ENCODE results near the gene MIEF2. TPM values are rescaled to one million over a fixed set of nuclear protein-coding genes. Genes with fewer than 3 reads are reported as not detected.
"Not testable (repeated sequence)": the region's sequence is repeated elsewhere in the genome, so short reads cannot be mapped to it uniquely, and the experiment has no call there.

The MIEF2 gene, protein sequence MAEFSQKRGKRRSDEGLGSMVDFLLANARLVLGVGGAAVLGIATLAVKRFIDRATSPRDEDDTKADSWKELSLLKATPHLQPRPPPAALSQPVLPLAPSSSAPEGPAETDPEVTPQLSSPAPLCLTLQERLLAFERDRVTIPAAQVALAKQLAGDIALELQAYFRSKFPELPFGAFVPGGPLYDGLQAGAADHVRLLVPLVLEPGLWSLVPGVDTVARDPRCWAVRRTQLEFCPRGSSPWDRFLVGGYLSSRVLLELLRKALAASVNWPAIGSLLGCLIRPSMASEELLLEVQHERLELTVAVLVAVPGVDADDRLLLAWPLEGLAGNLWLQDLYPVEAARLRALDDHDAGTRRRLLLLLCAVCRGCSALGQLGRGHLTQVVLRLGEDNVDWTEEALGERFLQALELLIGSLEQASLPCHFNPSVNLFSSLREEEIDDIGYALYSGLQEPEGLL
- 10 to 100 TPM in 1 of 2 experiments, 1 to 10 TPM in 1; 9.2 to 10.9 TPM for total RNA-seq

DNA sequence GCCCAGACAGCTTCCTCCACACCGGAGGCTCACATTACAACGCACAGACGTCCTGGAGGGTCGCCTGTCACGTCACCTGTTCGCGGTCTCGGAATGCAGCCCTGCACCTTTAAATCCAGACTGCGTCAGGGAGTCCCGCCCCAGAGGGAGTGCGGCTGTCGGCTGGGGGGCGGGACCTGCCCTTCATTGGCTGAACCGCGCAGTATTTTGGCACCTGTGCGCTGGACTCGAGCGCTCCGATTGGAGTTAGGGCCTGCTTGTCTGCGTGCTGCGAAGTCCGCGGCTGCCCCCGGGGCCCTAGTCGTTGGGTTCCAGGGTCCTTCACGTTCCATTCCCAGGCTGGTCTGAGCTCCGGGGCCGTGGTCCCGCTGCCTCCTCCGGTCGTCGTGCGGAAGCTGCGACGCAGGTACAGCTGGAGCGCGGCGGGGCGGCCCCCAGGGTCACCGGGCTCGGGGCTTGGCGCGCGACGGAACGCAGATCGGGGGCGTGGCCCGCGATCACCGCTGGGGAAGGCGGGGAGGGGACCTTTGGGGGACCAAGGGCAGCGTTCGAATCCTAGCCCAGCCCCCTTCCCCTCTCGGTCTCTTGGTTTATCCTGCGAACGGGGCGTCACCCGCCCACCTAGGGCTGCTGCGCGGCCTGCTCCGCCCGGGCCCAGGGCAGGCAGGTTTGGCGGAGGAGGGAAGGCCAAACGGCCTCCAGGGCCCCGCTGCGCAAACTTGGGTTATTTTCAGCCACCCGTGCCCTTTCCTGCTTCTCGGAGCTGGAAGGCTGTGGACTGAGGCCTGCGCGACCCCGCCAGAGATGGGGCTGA, at the start of gene MIEF2:
TSS of gene MIEF2 (plus strand) at position 331 of the 814 bp plus-strand sequence. CDS start 2,059 bp downstream, outside the sequence.
- peak; percentile 94 for DNase-seq
- H3K4me1 Mint-ChIP-seq, result peaks cover 40% of the 10 kb centered on the region
- H3K27ac Mint-ChIP-seq, result peak within 1 kb of the TSS; percentile 77
- no peaks in the 10 kb centered on the region for H3K27me3 Mint-ChIP-seq
- H3K36me3 Mint-ChIP-seq (ENCODE audit: low read depth), result peaks cover 13% of the 10 kb centered on the region
- CTCF ChIA-PET, result interaction anchor here (1.3 kb wide), 1 partner anchor 77 kb away, joined by 5 read pairs; the partner anchor contains the start of gene ALKBH5
- H3K4me3 Mint-ChIP-seq, result peak within 1 kb of the TSS; percentile 75
- POLR2A ChIA-PET, result interaction anchor here (1.2 to 2.4 kb wide), 3 partner anchors 9 to 77 kb away, joined by 3 to 8 read pairs (median 6); partner anchors contain the start of gene ALKBH5
- H3K9me3 Mint-ChIP-seq, result no peaks in the 10 kb centered on the region

DNA sequence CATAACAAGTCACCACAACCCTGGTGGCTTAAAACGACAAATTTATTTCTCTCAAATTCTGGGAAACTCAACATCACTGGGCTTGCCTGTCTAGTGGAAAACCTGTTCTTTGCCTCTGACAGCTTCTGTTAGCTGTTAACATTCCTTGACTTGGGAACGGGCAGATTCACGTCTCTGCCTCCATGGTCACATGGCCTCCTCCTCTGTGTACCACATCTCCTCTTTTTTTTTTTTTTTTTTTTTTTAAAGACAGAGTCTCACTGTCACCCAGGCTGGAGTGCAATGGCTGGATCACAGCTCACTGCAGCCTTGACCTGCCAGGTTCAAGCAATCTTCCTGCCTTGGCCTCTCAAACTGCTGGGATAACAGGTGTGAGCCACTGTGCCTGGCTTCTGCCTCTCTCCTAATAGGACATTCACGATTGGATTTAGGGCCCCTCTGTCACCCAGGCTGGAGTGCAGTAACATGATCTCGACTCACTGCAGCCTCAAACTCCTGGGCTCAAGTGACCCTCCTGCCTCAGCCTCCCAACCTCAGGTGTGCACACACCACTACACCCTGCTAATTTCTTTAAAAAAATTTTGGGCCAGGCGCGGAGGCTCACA, 46.7 kb upstream of the MIEF2 start:
- no peaks in the 10 kb centered on the region for H3K9me3 Mint-ChIP-seq
- H3K27ac Mint-ChIP-seq, result no peak overlapping the region
- CTCF ChIA-PET, result interaction anchor here (0.7 to 1.4 kb wide), 2 partner anchors 9 to 28 kb away, joined by 3 read pairs; no protein-coding TSS in a partner anchor
- POLR2A ChIA-PET, result no interaction called here
- H3K4me3 Mint-ChIP-seq, result no peak overlapping the region
- DNase-seq, result no peak
- H3K36me3 Mint-ChIP-seq (ENCODE audit: low read depth), result peaks cover 13% of the 10 kb centered on the region
- H3K4me1 Mint-ChIP-seq, result peaks cover 1% of the 10 kb centered on the region
- H3K27me3 Mint-ChIP-seq, result no peaks in the 10 kb centered on the region

DNA sequence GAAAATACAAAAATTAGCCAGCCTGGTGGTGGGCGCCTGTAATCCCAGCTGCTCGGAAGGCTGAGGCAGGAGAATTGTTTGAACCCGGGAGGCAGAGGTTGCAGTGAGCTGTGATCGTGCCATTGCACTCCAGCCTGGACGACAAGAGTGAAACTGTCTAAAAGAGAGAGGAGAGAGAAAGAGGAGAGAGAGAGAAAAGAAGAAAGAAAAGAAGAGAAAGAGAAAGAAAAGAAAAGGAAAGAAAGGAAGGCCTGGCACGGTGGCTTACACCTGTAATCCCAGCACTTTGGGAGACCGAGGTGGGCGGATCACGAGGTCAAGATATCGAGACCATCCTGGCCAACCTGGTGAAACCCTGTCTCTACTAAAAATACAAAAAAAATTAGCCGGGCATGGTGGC, 43.6 kb upstream of the MIEF2 start:
- DNase-seq; H3K4me3 Mint-ChIP-seq; H3K27ac Mint-ChIP-seq; H3K4me1 Mint-ChIP-seq; H3K27me3 Mint-ChIP-seq; H3K36me3 Mint-ChIP-seq (ENCODE audit: low read depth); POLR2A ChIA-PET; H3K9me3 Mint-ChIP-seq: not testable (repeated sequence)
- CTCF ChIA-PET, result interaction anchor here (1.2 kb wide), 1 partner anchor 28 kb away, joined by 5 read pairs; no protein-coding TSS in a partner anchor

DNA sequence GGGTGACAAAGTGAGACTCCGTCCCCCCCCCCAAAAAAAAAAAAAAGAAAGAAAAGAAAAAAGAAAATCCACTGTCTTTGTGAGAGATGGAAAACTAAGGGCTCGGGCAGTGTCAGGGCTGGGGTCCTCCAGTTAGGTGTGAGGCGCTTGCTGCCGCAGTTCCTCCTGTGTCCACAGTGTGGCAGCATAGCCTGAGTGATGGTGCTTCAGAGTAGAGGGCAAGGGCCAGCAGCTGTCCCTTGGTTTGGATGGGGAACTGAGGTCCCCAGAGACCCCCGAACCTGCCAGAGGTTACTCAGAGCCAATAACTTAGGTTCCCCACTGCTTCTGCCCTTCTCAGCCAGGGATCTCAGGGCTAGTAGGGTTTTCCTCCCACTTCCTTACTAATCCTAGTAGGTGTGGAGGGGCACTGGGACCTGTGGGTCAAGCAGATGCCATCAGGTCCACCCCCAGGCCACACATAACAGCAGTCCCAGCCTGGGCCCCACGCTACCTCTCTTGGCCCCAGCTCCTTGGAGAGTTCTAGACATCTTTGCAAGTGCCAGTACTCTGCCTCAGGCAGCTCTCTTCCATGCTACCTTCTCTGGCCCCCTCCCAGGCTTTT, 42.9 kb upstream of the MIEF2 start:
- Mint-ChIP-seq H3K4me1 (peaks cover 3% of the 10 kb centered on the region), H3K36me3 (ENCODE audit: low read depth) (no peaks in the 10 kb centered on the region), H3K4me3 (no peak overlapping the region), H3K27ac (no peak overlapping the region), H3K9me3 (no peaks in the 10 kb centered on the region), H3K27me3 (no peaks in the 10 kb centered on the region)
- POLR2A ChIA-PET, result no interaction called here
- peak; percentile 78 for DNase-seq
- CTCF ChIA-PET, result interaction anchor here (0.6 kb wide), 1 partner anchor 10 kb away, joined by 3 read pairs; no protein-coding TSS in a partner anchor

DNA sequence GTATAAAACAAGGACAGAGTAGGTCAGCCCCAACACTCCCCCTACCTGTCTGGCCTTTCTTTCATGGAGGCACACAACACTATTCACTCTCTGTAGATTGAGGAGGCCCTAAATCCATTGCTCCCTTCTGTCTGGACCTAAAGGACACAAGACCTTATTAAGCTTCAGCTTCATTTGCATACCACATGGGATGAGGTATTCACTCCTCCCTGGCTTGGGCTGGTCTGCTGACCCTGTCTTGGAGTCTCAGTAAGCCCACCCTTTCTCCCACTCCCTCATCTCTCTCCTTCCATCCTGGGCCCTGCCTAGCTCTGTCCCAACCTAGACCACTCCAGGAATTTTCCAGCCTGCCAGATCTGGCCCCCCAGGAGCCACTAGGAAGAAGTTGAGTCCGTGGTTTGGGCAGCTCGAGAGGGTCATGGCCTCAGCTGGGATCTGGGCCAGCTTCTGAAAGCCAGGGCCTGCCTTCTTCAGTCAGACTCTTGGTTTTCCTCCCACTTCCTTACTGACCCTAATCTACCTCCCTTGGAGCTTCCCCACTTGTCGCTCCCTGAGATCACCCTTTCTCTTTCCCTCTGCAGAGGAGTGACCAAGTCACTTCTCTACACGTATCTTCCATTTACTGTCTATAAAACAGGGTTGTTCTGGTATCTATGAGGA, 41.6 kb upstream of the MIEF2 start:
- ChIA-PET POLR2A (no interaction called here), CTCF (no interaction called here)
- Mint-ChIP-seq H3K9me3 (no peaks in the 10 kb centered on the region), H3K27ac (no peak overlapping the region), H3K4me3 (no peak overlapping the region), H3K27me3 (no peaks in the 10 kb centered on the region), H3K4me1 (peaks cover 3% of the 10 kb centered on the region), H3K36me3 (ENCODE audit: low read depth) (no peaks in the 10 kb centered on the region)
- DNase-seq, result no peak

DNA sequence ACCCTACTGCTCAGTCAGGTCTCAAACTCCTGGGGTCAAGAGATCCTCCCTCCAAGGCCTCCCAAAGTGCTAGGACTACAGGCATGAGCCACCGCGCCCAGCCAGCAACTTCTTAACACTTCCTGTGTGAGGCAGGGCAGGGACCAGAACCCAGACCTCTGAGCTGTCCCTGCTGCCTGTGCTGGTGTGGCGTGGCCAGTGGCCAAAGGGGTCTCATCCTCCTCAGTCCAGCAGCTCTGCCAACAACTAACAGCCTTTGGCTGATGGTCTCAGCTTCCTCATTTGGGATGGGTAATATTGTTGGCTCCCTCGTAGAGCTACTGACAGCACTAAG, 36.4 kb upstream of the MIEF2 start:
- no peaks in the 10 kb centered on the region for H3K36me3 Mint-ChIP-seq (ENCODE audit: low read depth)
- H3K4me1 Mint-ChIP-seq, result peaks cover 29% of the 10 kb centered on the region
- DNase-seq, result no peak
- no peaks in the 10 kb centered on the region for H3K9me3 Mint-ChIP-seq
- H3K4me3 Mint-ChIP-seq, result no peak overlapping the region
- POLR2A ChIA-PET, result interaction anchor here (0.8 to 1.2 kb wide), 2 partner anchors 33 to 91 kb away, joined by 5 read pairs; partner anchors contain the start of genes SMCR8 and TOP3A
- H3K27me3 Mint-ChIP-seq, result no peaks in the 10 kb centered on the region
- no peak overlapping the region for H3K27ac Mint-ChIP-seq
- CTCF ChIA-PET, result interaction anchor here (1.3 to 2.5 kb wide), 2 partner anchors 9 to 41 kb away, joined by 4 to 12 read pairs; no protein-coding TSS in a partner anchor

DNA sequence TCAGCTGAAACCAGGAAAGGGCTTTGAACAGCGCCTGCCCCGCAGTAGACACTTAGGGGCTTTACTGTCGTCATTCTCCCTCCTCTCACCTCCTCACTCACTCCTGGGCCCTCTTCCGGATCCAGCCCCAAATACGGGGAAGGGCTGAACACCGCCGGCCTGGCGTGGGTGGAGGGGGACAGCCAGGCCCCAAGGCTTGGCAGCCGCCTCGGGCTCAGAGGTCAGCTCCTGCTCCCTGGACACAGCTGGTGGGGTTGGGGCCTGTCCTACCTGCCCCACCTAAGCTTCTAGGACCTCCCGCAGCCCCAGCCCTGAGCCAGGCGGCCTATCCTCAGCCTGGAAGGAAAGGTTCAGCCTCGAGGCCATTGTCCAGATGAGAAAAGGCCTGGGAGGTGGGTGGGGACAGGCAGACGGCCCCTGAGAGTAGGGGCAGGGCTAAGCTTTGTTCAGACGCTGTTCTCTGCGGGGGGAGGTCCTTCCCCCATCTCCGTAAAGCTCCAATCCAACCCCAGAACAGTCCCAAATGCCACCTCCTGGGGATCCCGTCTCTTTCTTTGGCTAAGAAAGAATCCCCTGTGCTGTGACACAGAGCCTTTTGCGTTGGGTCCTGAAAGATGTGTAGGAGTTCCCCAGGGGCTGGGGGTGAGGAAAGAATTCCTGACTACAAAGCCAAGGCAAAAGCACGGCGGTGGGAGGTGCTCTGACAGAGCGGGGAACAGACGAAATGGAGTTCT, 35.9 kb upstream of the MIEF2 start:
- Mint-ChIP-seq H3K27me3 (no peaks in the 10 kb centered on the region), H3K4me3 (peak overlapping the region; percentile 61), H3K4me1 (peaks cover 29% of the 10 kb centered on the region), H3K36me3 (ENCODE audit: low read depth) (no peaks in the 10 kb centered on the region), H3K27ac (no peak overlapping the region), H3K9me3 (no peaks in the 10 kb centered on the region)
- no peak for DNase-seq
- CTCF ChIA-PET, result interaction anchor here (1.3 to 2.5 kb wide), 2 partner anchors 9 to 42 kb away, joined by 4 to 12 read pairs; no protein-coding TSS in a partner anchor
- POLR2A ChIA-PET, result interaction anchor here (0.8 to 1.7 kb wide), 3 partner anchors 32 to 90 kb away, joined by 4 to 5 read pairs (median 5); partner anchors contain the start of genes ALKBH5, SMCR8 and TOP3A

DNA sequence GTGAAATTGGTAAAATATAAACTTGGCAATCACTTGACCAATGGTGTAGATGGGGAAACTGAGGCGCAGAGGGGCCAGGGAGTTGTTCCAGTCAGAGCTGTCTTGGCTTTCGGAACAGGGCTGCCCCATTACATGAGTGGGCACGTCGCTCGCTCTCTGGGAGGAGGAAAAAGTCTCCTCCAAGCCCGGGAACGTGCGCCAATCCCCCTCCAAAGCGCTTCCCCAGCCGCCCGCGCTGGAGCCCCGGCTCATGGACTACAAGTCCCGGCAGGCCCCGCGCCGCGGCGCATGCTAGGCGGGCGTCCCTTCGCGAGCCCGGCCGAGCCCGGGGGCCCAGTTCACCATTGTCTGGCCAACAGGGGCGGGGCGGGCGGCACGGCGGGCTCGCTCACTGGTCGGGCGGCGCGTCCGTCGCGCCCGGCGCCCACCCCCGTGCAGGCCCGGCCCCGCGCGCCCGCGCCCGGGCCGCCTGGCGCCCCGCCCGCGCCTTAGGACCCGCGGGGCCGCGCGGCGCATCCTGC, 35.3 kb upstream of the MIEF2 start, which contains the start of gene LLGL1:
TSS of gene LLGL1 (plus strand) at position 515 of the 521 bp plus-strand sequence. CDS start 48 bp downstream, outside the sequence.
- peak; percentile 97 for DNase-seq
- Mint-ChIP-seq H3K4me3 (peak within 1 kb of the TSS; percentile 95), H3K4me1 (peaks cover 29% of the 10 kb centered on the region), H3K9me3 (no peaks in the 10 kb centered on the region), H3K36me3 (ENCODE audit: low read depth) (no peaks in the 10 kb centered on the region), H3K27me3 (no peaks in the 10 kb centered on the region), H3K27ac (peak within 1 kb of the TSS; percentile 81)
- POLR2A ChIA-PET, result interaction anchor here (0.6 to 1.9 kb wide), 3 partner anchors 12 to 41 kb away, joined by 3 to 4 read pairs (median 4); partner anchors contain the start of gene ALKBH5
- CTCF ChIA-PET, result interaction anchor here (2.5 kb wide), 1 partner anchor 10 kb away, joined by 12 read pairs; no protein-coding TSS in a partner anchor

DNA sequence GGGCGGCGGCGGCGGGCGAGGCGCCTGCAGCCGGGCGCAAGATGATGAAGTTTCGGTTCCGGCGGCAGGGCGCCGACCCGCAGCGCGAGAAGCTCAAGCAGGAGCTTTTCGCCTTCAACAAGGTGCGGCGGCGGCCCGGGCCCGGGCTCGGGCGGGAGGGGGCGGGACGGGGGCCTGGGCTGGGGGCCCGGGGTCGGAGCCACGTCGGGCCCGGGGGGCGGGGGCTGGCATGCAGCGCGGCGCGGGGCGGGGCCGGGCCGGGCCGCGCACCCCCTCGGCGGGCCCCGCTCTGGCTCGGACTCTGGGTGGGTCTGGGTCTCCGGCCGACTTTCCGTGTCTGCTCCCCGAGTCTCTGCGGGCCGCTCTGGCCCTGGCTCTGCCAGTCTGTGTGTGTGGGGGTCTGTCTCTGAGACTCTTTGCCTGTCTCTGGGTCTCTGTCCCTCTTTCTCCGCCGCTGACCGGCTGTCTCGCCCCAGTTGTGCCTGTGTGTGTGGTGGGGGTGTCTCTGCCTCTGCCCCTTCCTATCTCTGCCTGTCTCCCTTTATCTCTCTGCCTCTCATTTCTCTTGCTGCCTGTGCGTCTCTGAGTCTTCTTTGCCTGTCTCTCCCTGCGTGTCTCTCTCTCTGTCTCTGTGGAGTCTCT, 34.7 kb upstream of the MIEF2 start:
- Mint-ChIP-seq H3K4me3 (peak overlapping the region; percentile 95), H3K36me3 (ENCODE audit: low read depth) (no peaks in the 10 kb centered on the region), H3K9me3 (no peaks in the 10 kb centered on the region), H3K4me1 (peaks cover 28% of the 10 kb centered on the region), H3K27ac (peak overlapping the region; percentile 81), H3K27me3 (no peaks in the 10 kb centered on the region)
- no peak for DNase-seq
- ChIA-PET POLR2A (interaction anchor here (0.6 to 1.9 kb wide), 4 partner anchors 12 to 42 kb away, joined by 3 to 4 read pairs (median 4); partner anchors contain the start of gene ALKBH5), CTCF (no interaction called here)

DNA sequence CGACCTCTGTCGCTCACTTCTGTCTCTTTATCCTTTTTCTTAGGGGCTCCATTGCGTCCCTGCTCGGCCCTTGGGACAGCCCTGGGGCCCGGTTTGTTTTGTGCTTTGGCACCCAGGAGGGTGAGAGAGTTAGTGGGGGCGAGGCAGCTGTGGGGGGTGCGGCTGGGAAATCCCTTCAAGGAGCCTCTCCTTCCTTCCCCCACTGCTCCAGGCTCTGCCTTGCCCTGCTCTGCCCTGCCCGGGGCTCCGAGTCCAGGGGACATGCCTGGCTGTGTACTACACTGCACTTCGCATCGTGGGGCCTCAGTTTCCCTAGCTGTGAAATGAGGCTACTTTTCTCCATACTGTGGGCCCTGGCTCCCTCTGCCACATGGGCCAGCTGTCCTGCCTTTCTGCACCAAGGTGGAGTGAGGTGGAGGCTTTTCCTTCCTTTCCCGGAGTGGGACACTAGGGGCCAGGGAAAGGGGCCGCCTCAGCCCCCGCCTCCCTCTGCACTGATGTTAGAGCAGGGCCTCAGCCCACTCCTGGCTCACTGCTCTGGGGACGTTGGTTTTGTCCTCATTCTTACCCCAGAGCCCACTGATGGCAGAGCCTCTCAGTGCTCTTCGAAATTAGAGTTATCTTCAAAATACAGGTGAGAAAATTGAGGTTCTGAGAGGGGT, 34.0 kb upstream of the MIEF2 start:
- peaks cover 27% of the 10 kb centered on the region for H3K4me1 Mint-ChIP-seq
- no peaks in the 10 kb centered on the region for H3K27me3 Mint-ChIP-seq
- POLR2A ChIA-PET, result interaction anchor here (0.9 to 1.9 kb wide), 3 partner anchors 10 to 24 kb away, joined by 4 read pairs; no protein-coding TSS in a partner anchor
- DNase-seq, result no peak
- no peaks in the 10 kb centered on the region for H3K36me3 Mint-ChIP-seq (ENCODE audit: low read depth)
- no peaks in the 10 kb centered on the region for H3K9me3 Mint-ChIP-seq
- peak overlapping the region; percentile 81 for H3K27ac Mint-ChIP-seq
- CTCF ChIA-PET, result no interaction called here
- H3K4me3 Mint-ChIP-seq, result peak overlapping the region; percentile 95
